NCI-H1417 treated with DMSO at 0.1 percent for 48 hours (cell line): ENCODE data around the gene ADCY3.

Experiments used
- DNase-seq: peaks from one replicate; lab custom pipeline; 2025; lab: John Stamatoyannopoulos, UW

Gene ADCY3

GRCh38 chr2:24920098-24920808 is at the start of gene ADCY3:
Gene ADCY3, minus strand, starts transcription at chr2:24920237. Its CDS starts 1,250 bp downstream, at chr2:24918987.
- DNase-seq = no peak

- no peak for DNase-seq
These were observed 49.7 kb upstream of the ADCY3 start for GRCh38 chr2:24969784-24970183.

GRCh38 chr2:24961903-24962302 is 41.9 kb upstream of the ADCY3 start:
- DNase-seq = no peak

- no peak for DNase-seq
These were observed 39.7 kb upstream of the ADCY3 start for GRCh38 chr2:24959761-24960160.

GRCh38 chr2:24958411-24958935 is 38.4 kb upstream of the ADCY3 start:
- DNase-seq = no peak

- no peak for DNase-seq
These were observed 37.9 kb upstream of the ADCY3 start for GRCh38 chr2:24957976-24958375.

GRCh38 chr2:24957221-24957620 is 37.2 kb upstream of the ADCY3 start:
- DNase-seq = no peak

GRCh38 chr2:24955921-24956320 is 35.9 kb upstream of the ADCY3 start:
- DNase-seq = no peak

GRCh38 chr2:24955232-24955631 is 35.2 kb upstream of the ADCY3 start:
- DNase-seq = no peak

GRCh38 chr2:24950102-24950501 is 30.1 kb upstream of the ADCY3 start:
- DNase-seq = no peak

GRCh38 chr2:24948506-24948905 is 28.5 kb upstream of the ADCY3 start:
- no peak for DNase-seq

- no peak for DNase-seq
These were observed 27.6 kb upstream of the ADCY3 start for GRCh38 chr2:24947561-24948157.

GRCh38 chr2:24945907-24946306 is 25.9 kb upstream of the ADCY3 start:
- DNase-seq = no peak

- no peak for DNase-seq
These were observed 23.5 kb upstream of the ADCY3 start for GRCh38 chr2:24943427-24944053.

GRCh38 chr2:24939353-24939752 is 19.3 kb upstream of the ADCY3 start:
- no peak for DNase-seq

GRCh38 chr2:24937236-24937635 is 17.2 kb upstream of the ADCY3 start:
- no peak for DNase-seq

- no peak for DNase-seq
These were observed 15.1 kb upstream of the ADCY3 start for GRCh38 chr2:24935145-24935544.

- no peak for DNase-seq
These were observed 12.7 kb upstream of the ADCY3 start for GRCh38 chr2:24932715-24933114.

- no peak for DNase-seq
These were observed 10.7 kb upstream of the ADCY3 start for GRCh38 chr2:24930768-24931167.

GRCh38 chr2:24929230-24929629 is 9.2 kb upstream of the ADCY3 start:
- DNase-seq = no peak

- no peak for DNase-seq
These were observed 8.0 kb upstream of the ADCY3 start for GRCh38 chr2:24928036-24928435.

- no peak for DNase-seq
These were observed 6.7 kb upstream of the ADCY3 start for GRCh38 chr2:24926602-24927252.

- no peak for DNase-seq
These were observed 6.2 kb upstream of the ADCY3 start for GRCh38 chr2:24926220-24926601.
